ENCODE data around the gene SIX1.

Gene SIX1

DNA sequence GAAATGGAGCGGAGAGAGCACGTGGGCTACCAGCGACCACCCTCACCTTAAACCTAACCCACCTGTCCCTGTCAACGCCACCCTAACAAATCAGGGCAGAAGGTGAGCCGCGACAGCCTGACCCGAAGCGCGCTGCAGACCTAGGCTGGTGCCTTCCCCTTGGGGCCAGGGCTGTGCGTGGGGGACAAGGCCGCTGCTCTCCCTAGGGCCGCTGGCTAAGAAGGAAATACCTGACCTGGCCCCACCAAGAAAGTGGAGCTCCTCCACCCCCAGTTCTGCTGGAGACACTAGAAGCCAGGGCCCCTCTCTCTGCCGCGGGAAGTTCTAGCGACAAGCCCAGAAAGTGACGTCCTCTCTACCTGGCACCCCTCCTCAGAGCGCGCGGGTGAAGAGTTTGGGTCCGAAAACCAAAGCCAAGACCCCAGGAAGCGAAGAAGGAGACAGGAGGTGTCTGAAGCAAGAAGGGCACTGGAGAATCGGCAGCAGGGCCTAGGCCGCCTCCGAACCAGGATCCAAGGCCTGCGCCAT lies 7.5 kb downstream of the SIX1 start:
- no peak for DNase-seq

DNA sequence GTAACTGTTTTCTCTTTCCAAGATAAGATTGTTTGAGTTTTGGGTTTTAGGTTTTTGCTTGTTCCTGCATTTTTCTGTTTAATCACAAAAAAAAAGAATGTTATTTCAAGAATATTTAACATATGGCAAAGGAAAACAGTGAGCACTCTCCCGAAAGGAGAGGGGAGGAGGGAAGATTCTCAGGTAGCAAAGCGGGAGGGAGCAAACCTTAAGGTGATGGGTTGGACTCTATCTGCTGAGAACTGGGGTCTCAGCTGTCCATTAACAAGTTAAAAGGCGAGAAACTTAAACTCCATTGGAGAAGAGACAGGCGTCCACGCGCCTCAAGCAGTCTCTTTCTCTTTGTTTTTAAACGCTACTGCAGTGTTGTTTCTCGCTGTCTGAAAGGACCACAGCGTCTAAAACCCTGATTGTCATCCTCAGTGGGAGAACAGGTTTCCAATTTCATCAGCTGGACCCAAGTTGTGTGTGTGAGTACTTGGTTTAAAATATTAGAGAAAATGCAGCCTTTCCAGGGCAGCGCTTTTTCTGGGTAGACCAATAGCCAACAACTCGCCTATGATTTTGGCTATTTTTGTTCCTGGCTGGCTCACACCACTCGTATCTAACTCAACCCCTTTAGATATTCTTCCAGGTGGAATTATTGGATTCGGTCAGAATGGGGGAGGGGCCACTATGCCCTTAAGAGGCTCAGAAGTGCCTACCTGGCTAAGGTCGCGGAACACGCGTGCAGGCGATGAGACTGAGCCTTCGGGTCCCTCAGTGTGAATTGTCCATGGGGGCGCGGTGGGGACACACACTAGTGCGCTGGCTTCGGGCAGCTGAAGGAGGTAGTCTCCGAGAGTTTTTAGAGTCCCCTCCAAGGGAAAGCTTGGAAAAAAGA lies 8.2 kb downstream of the SIX1 start:
- DNase-seq, result no peak

DNA sequence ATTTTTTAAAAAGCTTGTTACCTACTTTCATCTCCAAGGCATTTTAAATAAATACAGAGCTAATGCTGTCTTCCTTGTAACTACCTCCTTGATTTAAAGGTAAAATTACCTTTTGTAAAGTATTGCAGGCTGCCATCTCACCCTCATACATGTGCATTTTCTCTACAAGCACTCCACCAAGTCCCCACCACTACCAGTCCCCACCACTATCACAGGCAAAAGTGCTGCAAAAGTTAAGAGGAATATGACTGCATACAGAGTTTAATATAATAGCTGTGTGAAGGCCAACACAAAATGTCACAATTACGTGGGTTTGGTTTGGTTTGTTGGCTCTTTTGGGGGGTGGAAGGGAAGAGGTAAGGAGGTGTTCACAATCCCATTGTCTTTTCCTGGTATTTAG lies 9.6 kb downstream of the SIX1 start:
- no peak for DNase-seq

DNA sequence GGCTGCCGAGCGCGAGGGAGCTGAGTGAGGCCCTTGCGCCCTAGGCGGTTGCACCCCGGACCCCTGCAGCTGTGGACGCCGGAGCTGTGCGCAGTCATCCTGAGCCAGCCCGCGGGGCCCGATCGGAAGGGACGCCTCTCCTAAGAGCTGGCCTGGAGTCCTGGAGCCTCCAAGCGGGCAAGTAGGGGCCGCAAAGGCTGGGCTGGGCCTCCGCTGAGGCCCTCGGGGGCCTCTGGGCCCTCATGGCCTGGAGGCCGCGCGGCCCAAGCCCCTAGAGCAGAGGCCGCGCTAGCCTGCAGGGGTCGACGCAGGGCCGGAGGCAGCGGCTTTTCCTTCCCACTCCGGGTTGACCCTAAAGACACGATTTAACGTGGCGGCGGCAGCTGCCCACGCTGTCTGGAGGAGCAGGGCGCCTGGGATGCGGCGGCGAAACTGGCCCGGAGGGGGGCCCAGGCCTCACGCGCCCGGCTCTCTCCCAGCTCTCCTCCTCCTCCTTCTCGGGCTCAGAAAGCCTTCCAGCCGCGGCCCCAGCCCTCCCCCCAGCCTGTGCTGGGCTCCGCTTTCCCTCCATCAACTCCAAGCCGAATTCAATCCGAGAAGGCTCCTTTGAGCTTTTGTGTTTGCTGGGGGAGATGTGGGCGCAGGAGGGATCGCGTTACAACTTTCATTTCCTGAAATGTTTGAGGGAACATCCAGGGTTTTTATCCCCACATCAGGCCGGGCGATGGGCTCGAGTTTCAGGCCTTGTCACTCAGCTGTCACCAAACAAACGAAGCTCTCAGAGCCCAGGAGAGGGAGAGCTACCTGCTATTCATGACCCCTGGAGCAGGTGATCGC lies 11.6 kb downstream of the SIX1 start:
- no peak for DNase-seq

DNA sequence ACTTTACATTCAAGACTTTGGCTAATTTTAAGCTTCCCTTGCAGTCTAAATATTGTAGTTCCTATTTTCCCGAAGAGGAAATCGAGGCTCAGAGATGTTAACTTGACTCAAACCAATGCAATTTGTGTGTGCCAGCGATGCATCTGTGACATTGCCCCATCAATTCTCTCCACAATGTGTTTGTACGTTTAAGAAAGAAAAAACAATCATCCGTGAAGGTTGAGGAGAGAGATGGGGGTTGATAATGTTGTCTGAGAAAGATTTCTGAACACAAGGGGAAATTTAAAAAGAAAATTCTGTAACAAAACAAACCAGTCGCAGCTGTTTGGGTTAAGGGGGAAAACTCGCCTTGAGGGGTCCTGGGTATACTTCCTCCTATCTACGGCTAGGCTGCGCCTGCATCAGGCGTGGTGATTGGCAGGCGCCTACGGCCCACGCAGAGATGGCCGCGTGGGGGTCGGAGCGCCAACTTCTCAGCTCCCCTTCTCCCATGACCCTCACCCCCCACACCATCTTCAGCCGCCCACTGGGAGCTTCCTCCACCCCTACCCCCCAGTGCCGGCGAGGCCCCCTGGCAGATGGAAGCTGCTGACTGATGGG lies 12.3 kb downstream of the SIX1 start:
- no peak for DNase-seq

DNA sequence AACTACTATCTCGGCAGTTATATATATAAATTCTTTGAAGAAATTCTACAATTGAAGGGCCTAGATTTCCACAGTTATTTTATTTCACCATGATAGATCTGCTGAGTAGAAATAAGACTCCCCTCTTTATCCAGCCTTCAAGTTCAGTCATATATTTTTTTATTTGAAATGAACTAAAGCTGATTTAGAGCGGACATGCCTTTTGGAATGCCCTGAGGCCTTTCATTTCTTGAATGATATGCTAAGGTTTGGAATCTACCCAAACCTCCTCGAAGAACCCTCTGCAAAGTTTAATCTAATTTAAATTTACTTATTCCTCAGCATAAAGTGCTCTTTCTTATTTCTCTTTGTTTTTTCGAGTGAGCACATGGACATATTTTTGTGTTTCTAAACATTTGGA lies 15.1 kb downstream of the SIX1 start:
- no peak for DNase-seq

DNA sequence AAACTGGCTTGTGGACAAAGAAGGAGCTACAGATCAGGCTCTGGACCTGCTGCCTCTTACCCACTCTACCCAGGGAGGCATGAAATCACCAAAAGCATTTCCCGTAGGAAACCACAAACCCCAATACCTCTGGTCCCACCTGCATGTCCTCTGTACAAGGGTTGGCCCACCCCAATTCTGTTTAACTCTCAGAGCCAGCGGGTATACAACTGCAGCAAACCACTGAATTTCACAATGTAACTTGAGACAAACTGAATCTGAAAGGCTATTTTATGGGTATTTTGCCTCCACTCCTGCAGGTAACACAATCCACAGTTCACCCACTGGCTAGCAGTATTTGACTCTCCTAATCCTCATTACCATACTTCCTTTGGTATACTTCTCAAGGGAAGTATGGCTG lies 16.5 kb downstream of the SIX1 start:
- DNase-seq, result no peak

DNA sequence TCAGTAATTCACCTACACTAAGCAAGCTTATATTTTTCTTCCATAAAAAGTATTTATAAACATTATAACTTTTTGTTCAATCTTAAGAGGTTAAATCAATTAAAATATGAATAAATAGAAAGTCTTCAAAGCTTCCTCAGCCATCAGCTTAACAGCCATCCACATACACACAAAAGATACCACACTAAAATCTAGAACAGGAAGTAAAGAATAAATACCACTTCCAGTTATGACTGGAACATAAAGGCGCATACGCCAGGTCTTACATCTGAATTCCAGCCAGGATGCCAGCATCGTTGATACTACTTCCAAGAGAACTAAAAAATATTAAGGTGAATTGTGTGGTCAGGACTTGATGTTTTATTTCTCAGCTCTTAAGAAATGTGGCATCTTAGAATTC lies 17.0 kb downstream of the SIX1 start:
- no peak for DNase-seq

DNA sequence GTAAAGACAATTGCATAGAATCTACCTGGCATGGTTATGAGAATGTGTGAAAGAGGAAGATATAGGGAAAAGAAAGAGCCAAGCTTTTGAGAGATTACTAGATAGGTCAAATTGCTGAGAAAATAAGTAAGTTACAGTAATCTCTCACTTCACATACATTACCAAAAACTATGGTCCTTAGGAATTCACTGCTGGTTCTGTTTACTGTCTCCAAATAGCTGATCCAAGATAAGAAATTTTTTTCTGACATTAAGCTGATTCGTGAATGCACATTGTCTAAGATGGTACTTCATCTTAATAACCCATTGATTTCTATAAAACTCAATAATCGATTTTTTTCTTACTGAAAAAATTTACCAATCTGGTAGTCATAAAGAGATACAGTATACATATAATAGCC lies 17.4 kb downstream of the SIX1 start:
- no peak for DNase-seq

DNA sequence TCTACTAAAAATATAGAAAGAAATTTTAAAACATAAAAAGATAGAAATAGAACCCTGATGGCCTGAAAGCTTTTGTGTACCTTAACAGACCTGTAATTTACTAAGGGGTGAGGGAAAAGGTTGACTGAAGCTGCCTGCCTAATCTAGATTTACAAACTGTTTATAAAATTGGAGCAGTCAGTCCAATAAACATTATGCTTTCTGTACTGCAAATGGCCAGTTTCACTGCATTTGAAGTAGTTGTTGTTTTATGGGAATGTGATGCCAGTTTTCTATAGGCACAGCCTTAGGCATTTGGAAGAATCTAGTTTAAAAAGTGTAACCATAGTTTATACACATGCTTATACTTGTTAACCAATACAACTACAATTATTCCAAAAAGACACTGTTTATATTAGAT lies 19.1 kb downstream of the SIX1 start:
- DNase-seq, result no peak

DNA sequence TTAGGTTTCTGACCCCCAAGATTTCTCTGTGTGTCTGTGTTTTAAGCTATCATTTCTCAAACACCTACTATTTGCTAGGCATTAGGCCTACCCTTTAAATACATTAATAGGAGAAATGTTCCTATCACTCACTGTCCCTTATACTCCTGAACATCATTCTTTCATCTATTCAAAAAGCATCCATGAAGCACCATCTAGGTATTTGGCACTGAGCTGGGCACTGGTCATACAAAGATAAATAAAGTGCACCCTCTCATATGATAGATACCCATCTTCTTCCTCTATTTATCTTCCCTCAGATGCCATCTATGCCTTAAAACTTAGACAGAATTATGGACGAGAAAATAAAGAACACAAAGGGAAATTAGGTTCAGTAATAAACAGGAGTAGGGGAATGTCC lies 20.4 kb downstream of the SIX1 start:
- no peak for DNase-seq

DNA sequence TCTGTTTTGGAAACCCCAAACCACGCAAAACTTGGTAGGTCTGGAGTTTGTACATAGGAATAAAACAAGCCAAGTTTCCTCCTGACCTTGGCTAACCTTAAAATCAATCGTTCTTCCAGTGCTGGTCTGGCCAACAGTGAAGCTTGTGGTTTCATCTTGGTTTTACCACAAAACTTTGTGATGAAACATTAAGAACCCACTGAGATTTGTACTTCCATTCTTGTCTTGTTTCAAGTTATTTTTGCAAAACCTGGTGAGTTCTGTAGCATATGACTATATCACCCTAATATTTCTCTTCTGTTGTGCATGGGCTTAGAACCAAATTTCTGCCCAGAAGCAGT lies 26.4 kb downstream of the SIX1 start:
- no peak for DNase-seq

DNA sequence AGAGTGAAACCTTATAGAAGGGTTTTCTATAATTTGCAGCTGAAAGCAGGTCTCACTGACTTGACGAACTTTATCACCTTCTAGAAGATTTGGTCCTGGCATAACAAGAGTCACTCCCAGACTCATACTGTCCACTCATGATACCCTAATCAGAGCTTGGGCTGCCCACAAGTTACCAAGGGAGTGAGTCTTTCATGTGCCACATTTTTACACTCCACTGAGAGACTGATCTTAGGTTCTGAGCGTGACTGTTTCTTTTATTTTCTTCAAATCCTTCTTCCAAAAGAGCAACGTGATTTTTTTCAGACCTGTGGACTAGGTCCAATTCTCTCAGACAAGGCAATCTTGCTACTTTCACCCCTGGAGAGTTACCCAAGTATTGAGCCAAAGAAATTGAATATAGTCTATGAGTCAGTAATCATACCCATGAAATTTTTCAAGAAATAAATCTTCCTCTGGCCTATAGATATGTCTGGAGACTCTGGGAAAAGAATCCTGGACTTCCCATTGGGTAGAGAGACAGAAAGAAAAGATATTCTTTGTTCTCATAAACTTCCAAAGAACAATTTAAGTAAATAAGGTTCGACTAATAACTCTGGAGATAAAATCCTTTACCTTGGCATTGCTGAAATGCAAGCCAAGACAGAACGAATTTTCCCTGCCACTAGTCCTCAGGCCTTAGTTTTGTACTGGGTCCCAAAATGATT lies 26.9 kb downstream of the SIX1 start:
- no peak for DNase-seq

DNA sequence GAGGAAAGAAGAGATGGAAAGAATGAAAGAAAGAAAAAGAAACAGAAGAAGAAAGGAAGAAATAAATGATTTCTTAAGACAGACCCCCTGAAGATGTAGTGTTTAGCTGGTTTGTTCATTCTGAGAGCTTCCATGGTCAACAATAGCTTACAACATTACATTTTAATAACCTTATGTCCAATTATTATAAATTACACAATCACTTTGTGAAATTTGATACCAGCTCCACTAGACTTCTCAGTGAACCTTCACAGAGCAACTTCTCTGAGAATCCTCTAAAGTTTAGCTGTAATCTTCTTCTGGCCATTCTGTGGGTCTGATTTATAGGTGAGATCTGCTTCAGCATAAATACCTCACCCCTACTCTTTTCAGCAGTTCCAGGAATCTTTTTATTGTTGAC lies 27.9 kb downstream of the SIX1 start:
- no peak for DNase-seq

DNA sequence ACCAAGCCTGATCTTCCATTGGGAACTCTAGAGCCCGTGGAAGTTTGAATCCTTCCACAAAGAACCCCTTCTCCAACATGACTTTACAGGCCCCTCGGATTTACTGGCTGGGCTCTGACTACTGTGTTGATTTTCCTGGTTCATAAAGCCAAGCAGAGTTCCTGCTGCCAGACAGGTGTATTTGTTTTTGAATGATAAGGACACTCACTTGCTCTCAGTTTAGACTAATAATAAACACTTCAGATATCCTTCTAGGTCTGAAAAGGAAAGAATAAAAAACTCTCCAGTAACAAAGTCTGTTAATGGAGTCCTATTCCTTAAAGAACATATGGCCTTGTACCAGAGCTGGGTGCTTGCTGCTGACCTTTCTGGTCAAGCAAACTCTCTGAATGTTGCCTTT lies 31.0 kb downstream of the SIX1 start:
- no peak for DNase-seq

DNA sequence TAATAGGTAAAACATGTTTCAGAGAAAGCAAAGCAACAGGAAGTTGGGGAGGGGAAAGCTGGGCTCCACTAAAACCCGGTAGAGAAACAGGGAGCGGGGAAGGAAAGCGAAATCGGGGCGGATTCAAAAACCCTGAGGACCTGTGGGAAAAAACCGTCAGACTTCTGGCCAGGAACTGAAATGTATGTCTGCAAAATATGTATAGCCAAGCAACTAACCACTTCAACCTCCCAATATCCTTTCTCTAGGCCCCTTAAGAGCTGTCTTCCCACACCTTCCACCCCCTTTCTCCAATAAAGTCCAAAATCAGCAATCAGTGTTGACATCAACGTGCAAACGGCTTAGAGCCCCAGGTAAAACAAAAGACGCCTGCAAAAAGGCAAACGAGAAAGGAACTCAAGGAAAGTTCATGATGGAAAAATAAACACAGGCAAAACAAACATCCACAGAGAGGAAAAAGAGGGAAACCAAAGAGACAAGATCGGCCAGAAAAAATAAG lies 32.8 kb downstream of the SIX1 start:
- no peak for DNase-seq

DNA sequence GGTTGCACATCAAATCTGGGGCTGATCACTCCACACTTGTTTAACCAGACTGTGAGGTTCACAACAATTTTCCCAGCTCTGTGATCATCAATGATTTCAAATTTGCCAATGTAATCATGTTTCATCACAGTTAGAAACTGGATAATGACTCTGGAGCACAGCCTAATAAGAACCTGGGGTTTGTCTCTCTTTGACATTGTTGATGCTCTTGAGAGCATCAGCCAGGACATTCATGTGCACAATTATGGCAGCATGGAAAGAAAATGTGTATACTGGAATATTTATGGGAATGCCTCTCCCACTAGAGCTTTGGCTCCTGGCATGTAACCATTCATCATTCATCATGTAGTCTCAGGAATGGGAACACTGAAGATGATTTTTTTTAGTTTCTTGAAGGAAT lies 47.0 kb downstream of the SIX1 start:
- DNase-seq, result no peak

DNA sequence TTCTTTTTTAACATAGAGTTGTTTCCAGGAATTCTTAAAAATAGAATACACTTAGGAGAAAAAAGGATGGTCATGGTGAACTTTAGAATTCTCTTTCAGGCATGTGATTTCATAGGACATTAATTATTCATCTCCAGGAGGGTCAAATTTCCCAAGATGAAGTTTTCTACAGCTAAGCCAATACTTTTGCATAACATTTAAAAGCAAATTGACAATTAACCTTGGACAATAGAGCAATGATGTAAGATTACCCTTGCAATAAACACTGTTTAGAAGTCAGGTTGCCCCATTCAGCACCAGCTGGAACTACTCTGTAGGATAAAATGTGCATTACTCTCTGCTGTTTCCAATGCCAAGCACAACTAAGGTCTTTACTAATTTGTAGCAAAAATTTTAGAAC lies 49.5 kb downstream of the SIX1 start:
- DNase-seq, result no peak

DNA sequence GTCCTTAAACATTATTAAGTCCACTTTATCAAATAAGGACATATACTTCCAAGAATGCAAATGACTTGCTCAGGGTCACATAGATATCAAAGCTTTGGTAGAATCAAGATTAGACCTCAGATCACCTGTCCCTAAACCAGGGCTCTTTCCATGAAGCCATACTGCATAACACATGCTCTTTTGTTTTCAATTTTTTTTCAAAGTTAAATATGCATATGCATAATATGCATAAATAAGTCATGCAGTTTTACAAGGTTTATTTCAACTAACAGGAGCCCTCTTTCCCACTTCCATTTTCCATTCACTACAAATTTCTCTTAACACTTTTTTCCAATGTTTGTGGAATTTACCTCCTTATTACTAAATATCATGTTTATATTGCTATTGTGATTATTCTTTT lies 53.1 kb downstream of the SIX1 start:
- no peak for DNase-seq

DNA sequence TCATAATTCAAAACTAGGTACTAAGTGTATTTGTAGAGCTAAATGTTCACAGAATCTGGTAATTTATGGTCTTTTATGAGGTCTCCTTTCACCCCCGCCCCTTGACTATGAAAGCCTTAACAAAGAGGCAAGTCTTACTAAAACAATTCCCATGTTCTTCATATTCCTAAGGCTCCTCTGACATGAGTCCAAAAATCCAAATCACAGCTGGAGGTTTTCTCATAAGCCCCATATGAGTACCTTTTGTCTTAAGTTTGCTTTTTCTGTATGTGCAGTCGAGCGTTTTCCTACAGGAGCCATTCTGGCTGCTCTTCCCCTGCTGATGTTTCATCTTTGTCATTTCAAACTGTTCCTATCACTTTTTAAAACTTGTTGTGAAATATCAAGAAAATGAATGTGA lies 55.2 kb downstream of the SIX1 start:
- DNase-seq, result no peak
